Stimulated activated CD4-positive, alpha-beta T cell treated with anti-CD3 and anti-CD28 coated beads, TNF-alpha, amount 100 ng/mL, for 48 hours (primary cell): ENCODE data around the gene MAGEB18.

Experiments
- DNase-seq, 3 donors: peaks; one replicate each; pipeline ENCODE4 v3.0.0-alpha.2; 2020; ENCODE audit warnings: low read depth in 3 of 3

Gene MAGEB18

GRCh38 chrX:26138274-26138673 lies at the start of gene MAGEB18:
Gene MAGEB18, plus strand, starts transcription at chrX:26138343. Its CDS starts 643 bp downstream, at chrX:26138986.
- DNase-seq = no peak

GRCh38 chrX:26100421-26100920 lies 37.7 kb upstream of the MAGEB18 start:
- no peak for DNase-seq

- DNase-seq = no peak
These were observed 29.0 kb upstream of the MAGEB18 start for GRCh38 chrX:26109142-26109541.

- no peak for DNase-seq
These were observed 7.9 kb downstream of the MAGEB18 start for GRCh38 chrX:26146024-26146423.

GRCh38 chrX:26160301-26160700 lies 22.2 kb downstream of the MAGEB18 start, which contains the start of gene MAGEB6B:
Gene MAGEB6B, plus strand, starts transcription at chrX:26160601. Its CDS starts 0 bp downstream, at chrX:26160601.
- DNase-seq = no peak
